Retinal pigment epithelial cell (primary cell): ENCODE measurements around the gene ZNF618.

ENCODE experiments used
- DNase-seq: peaks from one replicate; pipeline ENCODE4 v3.0.0-alpha.2; 2010; ENCODE audit warnings: low read depth
- H3K4me3 ChIP-seq: 2 replicates; pipeline ENCODE4 v1.5.1; 2011; ENCODE audit warnings: mild to moderate bottlenecking, low read length, control low read depth, moderate library complexity
- TF ChIP-seq, protein P1 (sequence below): conservative IDR thresholded peaks from 2 replicates; pipeline ENCODE4 v1.5.1; 2011; ENCODE audit warnings: low read depth, low read length, control low read depth, inconsistent platforms

ZNF618 gene

DNA sequence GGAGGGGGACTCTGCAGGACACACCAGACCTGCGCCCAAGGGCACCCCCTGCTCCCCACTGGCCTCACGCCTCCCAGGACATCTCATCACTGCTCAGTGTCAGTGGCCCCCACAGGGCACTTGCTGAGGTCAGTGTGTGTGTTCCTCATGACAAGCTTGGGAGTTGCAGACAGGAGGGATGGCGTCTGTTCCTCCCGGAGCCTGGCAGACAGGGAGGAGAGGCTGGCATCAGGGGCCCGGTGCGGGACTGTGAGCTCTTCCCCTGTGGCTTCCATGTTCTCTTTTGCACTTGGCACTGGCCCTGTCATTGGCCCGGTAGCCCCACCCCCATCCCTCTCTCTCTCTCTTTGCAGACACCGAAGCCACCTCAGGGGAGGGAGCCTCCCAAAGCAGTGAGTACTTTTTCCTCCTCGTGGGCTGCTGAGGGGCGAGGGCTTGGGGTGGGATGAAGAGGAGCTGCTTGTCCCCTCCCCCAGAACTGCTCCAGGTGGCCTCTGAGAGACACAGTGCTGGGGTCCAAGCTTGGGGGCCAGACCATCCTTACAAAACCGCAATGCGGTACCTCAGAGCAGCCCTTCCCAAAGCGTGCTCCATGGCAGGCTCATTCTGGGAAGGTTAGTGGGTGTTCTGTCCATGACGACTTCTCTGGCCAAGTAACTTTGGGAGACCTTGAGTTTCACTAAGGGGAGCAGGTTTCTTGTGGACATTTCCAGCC, 126.3 kb downstream of the ZNF618 start:
- no peak for DNase-seq
- TF ChIP-seq, protein P1, sequence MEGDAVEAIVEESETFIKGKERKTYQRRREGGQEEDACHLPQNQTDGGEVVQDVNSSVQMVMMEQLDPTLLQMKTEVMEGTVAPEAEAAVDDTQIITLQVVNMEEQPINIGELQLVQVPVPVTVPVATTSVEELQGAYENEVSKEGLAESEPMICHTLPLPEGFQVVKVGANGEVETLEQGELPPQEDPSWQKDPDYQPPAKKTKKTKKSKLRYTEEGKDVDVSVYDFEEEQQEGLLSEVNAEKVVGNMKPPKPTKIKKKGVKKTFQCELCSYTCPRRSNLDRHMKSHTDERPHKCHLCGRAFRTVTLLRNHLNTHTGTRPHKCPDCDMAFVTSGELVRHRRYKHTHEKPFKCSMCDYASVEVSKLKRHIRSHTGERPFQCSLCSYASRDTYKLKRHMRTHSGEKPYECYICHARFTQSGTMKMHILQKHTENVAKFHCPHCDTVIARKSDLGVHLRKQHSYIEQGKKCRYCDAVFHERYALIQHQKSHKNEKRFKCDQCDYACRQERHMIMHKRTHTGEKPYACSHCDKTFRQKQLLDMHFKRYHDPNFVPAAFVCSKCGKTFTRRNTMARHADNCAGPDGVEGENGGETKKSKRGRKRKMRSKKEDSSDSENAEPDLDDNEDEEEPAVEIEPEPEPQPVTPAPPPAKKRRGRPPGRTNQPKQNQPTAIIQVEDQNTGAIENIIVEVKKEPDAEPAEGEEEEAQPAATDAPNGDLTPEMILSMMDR: no peak
- H3K4me3 ChIP-seq: no peak overlapping the region

- TF ChIP-seq, protein P1: no peak
- DNase-seq: no peak
- H3K4me3 ChIP-seq: no peak overlapping the region
Observed at GRCh38 chr9:114002986-114003350, 126.9 kb downstream of the ZNF618 start.

DNA sequence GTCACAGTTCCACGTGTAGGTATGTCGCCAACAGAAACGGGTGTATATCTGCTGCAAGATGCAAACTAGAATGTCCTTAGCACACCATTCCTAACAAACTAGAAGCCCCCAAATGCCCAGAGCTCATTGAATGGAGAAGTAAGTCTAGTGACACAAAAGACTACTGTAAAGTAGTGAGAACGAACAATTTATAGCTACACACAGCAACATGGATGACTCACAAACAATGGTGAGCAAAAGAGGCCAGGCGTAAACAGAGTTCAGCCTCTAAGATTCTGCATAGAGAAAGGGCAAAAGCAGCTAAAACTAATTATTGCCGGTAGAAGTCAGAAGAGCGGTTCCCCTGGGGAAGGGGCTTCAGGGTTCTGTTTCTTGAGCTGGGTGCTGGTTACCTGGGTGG, 127.2 kb downstream of the ZNF618 start:
- H3K4me3 ChIP-seq: no peak overlapping the region
- TF ChIP-seq, protein P1: no peak
- no peak for DNase-seq

GRCh38 chr9:114003758-114004157, 127.6 kb downstream of the ZNF618 start:
- H3K4me3 ChIP-seq: no peak overlapping the region
- DNase-seq: no peak
- TF ChIP-seq, protein P1: no peak

DNA sequence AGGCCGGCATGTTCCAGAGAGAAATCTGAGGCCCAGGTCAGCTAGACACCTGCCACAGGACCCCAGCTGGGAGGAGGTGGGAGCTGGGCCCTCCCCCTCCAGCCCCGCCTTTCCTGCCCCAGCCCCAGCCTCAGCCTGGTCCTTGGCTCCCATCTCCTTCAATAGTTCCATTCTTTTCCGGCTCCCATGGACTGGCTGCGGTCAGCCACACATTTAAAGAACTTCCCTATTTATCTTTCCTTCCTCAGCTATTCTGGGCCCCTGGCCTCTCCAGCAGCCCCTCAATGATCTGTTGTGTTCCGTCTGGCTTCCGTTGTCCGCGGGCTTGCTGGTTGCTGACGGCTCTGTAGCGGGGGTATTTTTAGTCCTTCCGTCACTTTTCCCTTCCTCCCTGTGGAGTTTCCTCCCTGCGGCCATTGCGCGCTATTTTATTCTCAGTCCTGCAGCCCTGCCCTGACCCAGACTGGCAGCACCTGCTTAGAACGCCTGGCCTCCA, 128.2 kb downstream of the ZNF618 start:
- TF ChIP-seq, protein P1: no peak
- no peak overlapping the region for H3K4me3 ChIP-seq
- DNase-seq: no peak

- TF ChIP-seq, protein P1: no peak
- no peak overlapping the region for H3K4me3 ChIP-seq
- no peak for DNase-seq
Observed at GRCh38 chr9:114005371-114006154, 129.5 kb downstream of the ZNF618 start.
